Measurements from ENCODE around the gene IDH1.
"Not testable (repeated sequence)": the region's sequence is repeated elsewhere in the genome, so short reads cannot be mapped to it uniquely, and the experiment has no call there.

Gene IDH1

DNA sequence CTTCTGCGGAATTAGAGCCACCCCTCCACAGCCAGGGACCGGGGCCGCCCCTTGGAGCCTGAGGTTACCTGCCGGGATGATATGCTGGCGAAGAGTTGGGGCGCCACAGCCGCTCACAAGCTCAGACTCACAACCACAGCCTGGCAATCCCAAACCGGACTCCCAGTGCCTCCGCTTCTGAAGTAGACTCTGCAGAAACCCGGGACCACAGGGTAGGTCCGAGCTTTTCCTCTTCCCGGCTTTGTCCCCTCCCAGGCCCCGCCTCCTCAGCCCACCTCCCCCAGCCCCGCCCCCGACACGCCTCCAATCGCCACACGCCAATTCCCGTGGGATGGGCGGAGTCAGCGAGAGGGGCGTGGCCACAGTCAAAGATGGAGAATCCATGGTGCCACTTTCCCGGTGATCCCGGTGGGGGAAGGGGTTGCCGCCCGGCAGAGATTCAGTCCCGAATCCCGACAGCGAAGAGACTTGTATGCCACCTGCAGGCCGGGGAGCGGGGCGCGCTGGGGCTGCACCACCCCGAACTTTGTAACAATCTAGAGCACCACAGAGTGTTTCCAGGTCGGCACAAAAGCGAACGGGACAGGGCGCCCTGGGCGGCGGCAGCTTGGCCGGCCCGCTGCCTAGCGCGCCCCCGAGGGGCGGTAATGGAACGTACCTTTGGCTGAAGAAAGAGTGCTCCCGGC is at the start of gene IDH1:
Gene IDH1 (minus strand): TSS at position 201 of the 686 bp plus-strand sequence. CDS start 3,520 bp downstream, outside the sequence.
- peak; percentile 76 to 96 (median 90) for DNase-seq

DNA sequence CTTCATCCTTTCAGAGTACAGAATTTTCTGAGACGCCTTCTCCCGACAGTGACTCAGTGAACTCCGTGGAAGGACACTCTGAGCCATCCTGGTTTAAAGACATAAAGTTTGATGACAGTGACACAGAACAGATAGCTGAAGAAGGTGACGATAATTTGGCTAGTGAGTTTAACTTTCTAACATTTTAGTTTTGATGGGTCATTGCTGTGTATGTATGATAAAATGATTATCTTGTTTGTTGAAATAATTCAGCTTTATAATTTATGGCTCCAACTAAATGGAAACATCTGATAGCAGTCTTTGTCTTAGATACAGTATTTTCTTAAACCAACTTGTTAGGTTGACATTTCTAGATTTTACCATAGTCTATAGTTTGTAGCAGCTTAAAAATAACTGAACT is 49.3 kb upstream of the IDH1 start:
- DNase-seq: no peak

DNA sequence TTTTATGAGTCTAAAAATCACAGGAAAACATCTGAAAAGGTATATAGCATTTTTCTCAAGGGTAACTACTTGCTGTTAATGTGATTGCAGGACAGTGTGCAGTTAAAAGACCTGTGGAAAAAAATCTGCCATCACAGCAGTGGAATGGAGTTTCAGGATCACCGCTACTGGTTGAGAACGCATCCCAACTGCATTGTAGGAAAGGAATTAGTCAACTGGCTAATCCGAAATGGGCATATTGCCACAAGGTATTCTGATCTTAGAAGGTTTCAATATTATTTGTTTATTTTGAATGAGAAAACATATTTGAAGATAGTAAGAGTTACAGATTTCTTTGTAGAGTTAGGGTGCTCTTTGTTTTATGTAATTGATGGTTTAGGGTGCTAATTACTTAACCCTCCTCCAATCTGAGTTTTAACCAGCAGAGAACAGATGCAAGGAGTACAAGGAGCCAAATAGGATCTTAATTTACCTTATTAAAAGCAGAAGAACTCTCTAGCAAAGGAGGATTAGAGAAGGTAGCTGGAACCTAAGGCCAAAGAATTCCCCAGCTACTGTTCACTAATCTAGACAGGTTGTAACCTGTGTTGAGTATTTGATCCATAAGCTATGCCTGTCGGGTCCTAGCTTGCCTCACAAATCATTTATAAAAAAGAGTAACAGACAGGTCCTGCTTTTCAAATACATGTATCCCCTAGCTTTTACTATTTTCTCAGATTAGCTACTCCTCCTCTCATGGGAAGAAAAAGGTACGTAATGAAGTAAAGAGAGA is 46.2 kb upstream of the IDH1 start:
- no peak for DNase-seq

DNA sequence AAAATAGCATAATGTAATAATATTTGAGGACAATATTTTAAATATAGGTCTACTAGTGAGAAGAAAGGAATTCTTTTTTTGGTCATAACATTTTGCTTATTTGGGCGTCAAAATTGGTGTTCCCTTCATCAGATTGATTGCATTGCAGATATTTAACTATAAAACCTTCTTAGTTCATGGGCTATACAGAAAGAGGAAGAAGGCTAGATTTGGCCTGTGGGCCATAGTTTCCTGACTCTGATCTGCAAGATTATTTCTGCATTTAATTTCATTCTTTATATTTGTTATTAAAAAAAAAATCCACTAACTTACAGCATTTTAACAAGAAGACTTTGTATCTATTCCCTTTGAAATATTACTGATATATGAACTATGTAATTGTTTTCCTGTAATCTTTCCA is 43.1 kb upstream of the IDH1 start:
- DNase-seq: no peak

DNA sequence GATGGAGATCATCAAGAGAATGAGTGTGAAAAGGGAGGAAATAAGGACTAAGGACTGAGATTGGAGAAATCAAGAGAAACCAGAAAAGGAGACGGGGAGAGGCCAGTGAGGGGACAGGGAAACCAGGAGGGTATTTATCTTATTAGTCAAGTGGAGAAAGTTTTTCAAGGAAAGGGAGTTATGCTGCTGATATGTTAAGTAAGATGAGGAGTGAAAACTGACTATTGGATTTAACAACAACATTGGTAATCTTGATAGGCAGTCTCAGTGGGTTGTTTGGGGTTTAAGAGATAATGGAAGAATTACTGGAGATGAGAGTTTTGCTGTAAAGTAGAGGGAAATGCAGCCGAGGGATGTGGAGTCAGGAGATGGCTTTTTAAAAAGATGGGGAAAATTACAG is 41.7 kb upstream of the IDH1 start:
- DNase-seq: no peak

DNA sequence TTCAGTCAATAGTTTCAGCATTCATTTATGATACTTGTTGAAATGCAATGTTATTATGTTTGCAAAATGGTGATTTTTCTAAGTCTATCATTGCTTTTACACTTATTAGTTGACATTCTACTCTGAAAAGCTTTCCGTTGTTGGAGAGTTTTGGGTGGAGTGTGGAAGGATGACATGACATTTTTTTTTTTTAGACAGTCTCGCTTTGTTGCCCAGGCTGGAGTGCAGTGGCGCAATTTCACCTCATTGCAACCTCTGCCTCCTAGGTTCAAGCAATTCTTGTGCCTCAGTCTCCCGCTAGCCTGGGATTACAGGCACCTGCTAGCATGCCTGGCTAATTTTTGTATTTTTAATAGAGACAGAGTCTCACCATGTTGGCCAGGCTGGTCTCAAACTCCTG is 41.0 kb upstream of the IDH1 start:
- DNase-seq: no peak

DNA sequence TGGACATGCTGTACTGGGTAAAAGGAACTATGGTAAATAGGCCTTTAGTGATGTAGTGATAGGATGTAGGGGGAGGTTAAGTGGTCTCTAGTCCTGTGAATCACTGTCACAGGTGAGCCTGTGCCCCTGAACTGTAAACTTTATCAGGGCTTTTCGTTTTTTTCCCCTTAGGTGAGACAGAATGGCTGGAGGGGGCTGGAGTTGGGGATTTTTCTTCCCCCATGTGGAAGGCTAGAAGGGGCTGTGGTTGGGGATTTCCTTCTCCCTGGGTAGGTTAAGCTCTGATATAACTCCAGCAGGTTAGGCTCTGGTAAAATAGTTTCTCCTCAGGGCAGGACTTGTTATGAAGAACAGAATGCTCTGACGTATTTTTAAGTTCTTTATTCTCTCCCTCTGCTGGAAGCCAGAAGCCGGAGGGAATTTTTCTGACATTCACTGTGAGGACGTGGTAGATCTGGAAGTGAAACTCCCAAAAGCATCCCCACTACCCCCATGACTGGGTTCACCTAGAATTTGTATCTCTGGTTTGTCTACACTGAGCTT is 39.7 kb upstream of the IDH1 start:
- DNase-seq: no peak

DNA sequence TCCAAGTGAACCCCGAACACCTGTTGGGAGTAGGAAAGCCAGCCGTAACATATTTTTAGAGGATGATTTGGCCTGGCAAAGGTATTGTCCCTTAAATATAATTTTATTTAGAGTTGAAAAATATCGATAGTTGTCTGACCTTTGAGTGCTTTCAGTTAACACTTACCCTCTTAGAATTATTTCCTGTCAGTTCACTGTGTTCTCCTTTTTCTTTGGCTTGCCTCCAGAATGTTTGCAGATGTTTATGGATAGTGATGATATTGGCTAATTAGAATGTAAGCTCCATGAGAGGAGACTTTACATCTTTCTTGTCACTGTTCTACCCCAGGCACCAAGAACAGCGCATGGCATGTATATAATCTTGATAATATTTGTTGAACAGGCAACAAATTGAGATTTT is 31.0 kb upstream of the IDH1 start:
- DNase-seq: no peak

DNA sequence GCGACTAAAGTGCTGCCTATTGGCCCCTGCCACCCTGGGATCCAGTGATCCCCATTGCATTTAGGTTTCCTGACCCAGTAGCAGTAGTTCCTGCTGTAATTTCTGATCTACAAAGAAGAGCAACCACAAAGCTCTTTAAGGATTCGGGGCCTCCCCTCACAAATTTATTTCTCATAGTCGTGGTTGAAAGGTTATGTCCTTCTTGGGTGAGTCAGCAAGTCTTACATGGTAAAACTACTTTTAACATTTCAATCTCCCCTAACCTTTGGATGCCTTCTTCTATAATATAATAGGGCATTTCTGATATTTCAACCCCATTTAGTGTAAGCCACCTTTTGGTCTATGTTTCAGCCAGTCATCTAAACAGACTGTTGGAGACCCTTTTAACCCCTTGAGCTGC is 26.1 kb upstream of the IDH1 start:
- DNase-seq: no peak

DNA sequence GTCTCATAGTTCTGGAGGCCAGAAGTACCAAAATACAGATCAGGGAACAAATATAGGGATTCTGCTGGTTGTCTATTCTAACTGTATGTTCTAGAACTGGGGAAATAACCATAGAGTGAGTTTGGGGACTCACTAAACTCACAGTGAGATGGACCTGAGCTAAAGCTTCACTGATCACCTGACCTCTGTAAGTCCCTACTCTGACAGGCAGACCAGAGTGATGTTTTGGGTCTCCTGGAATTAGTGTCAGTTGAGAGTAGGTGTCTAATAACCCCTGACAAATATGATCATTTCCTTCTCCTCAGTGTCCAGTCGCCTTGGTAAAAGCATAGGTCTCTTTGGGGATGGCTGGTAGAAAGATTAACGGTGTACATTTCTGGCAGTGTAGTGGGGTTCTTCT is 25.4 kb upstream of the IDH1 start:
- DNase-seq: no peak

DNA sequence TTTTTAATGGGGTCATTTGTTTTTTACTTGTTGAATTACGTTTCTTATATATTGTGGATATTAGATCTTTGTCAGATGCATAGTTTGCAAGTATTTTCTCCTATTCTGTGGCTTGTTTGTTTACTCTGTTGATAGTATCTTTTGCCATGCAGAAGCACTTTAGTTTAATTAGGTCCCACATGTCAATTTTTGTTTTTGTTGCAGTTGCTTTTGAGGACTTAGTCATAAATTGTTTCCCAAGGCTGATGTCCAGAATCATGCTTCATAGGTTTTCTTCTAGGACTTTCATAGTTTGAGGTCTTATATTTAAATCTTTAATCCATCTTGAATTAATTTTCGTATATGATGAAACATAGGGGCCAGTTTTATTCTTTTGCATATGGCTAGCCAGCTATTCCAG is 24.4 kb upstream of the IDH1 start:
- no peak for DNase-seq

DNA sequence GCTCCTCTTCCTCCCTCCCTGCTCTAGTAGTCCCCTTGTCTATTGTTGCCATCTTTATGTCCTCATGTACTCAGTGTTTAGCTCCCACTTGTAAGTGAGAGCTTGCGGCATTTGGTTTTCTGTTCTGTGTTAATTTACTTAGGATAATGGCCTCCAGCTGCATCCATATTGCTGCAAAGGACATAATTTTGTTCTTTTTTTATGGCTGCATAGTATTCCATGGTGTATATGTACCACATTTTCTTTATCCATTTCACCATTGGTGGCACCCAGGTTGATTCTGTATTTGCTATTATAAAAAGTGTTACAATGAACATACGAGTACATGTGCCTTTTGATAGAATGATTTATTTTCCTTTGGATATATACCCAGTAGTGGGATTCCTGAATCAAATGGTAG is 23.7 kb upstream of the IDH1 start:
- no peak for DNase-seq

DNA sequence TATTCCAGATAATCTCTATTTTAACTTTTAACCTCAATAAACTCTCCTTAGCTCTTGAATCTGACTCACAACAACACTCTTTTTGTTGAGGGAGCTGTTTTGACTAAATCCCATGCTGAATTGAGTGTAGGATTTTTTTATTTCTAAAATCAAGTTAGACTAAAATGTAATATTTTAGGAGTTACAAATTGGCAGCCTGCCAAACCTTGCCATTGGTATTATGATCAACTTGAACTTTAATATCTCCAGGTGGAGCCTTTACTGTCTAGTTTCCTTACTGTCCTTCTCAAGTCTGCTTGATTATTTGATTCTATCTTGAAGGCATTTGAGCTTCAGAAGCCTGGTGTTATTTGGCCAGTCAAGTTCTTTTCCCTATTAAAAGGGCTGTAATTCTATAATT is 19.9 kb upstream of the IDH1 start:
- no peak for DNase-seq

DNA sequence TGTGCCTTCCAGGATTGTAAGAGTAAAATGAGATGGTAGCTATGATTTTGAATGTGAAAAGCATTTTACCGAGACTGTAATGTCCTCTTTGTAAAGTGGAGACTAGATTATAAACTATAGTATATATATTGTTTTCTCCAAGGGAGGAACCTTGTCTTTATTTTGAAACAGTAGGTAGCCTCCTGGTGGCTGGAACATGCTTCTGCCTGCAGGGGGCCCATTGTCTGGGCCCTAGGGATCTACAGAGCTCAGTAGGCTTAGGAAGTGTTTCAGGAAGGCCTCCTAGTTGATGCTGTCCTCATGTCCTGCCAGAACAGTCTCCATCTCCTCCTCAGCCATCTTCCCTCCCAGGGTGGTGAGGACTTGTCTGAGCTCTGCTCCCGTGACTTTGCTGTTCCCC is 14.2 kb upstream of the IDH1 start:
- DNase-seq: no peak

DNA sequence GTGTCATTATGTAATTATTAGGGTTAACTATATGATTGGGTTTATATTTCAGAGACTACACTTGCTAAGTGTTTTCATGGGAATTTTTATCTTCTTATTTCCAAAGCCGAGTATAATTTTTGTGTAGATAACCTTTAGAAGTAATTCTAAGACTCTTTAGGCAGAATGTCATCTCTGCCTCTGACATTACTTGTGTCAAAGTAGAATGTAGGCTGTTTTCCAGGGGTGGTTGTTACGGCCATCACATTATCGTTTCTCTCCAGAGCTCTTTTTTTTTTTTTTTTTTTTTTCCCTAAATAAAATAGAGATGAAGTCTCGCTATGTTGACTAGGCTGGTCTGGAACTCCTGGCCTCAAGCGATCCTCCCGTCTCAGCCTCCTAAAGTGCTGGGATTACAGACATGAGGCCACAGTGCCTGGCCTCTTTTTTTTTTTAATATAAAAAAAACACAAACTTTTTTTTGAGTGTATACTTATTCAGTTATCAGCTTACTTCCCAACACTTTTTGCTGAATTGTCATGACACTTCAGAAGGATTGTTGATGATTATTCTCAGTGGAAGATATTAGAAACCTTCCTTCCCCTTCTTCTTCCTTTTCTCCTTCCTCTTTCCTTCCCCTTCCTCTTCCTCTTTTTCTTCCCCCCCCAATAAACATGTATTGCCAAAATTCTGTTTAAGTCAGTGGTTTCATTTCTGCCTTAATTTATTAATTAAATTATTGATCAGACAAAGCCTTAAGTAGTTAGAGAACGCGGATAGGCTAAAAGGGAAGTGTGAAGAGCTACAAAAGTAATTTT is 13.5 kb upstream of the IDH1 start:
- DNase-seq: no peak

DNA sequence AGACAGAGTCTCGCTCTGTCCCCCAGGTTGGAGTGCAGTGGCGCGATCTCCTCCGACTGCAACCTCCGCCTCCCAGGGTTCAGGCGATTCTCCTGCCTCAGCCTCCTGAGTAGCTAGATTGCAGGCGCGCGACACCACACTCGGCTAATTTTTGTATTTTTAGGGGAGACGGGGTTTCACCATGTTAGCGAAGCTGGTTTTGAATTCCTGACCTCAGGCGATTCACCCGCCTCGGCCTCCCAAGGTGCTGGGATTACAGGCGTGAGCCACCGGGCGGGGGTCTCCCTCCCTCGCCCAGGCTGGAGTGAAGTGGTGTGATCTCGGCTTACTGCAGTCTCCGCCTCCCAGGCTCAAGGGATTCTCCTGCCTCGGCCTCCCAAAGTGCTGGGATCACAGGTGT is 12.7 kb upstream of the IDH1 start:
- not testable (repeated sequence) for DNase-seq

DNA sequence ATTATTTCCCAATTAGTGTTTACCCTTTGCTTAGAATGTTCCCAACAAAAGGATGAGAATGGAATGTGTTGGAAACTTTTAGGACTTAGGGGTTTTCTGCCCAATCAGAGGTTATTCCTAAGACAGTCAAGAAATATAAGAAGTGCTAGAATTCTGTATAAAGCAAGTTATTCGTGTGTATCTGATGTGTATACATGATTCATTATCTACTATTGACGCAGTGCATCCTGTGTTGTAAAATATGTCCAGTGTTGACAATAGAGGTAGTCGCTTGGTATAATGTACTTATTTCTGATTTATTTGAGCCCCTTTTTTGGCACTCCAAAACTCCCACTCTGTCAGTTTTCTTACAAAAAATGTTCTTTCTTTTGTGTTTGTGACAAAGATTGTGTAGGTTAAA is 12.1 kb upstream of the IDH1 start:
- peak in 1 of 6 experiments; percentile 3 for DNase-seq

DNA sequence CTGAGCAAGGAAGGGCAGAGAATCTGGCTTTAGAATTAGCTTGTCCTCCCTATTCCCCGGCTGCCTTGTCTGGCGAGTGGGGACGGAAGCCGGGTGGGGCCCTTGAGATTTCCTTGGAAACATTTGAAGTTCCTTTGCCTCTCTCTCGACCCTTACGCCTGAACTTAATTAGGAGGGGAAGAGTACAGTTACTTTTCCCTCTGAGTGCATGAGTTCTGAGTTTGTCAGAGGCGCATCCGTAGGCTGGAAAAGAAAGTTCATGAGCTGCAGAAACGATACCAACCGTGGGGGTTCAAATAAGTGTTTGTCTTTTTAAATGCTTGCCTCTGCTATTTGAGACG is 11.7 kb upstream of the IDH1 start:
- DNase-seq: no peak

DNA sequence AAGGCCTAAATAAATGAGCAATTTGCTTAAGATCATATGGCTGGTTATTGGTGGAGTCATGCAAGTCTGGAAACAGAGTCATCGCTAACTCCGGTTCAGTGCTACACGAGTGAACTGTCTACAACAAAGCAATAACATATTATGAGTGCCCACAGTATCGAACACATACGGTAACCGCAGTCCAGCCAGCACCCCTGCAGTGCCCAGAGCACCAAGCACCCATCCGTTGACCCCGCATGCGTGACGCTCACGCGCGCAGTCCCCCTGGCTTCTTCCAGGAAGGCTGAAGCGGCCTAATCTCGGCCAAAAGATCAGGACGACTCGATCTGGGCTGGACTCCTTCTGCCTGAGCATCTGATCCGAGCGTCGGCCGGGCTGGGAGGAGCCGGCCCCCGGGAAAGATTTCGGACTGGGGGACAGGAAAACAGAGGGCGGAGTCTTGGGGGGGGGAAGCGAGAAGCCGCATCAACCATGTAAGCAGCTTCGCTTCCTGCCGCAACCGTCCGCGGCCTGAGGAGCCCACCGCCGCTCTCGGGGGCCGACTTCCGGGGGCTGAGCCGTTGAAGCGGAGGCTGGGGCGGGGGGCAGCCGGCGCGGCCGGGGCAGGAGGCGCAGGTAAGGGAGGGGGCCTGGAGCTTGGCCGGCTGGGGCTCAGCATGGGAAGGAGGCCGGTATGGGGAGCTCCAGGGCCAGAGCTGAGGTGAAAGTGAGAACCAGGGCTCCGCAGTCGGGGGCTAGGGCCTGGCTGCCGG is 11.1 kb upstream of the IDH1 start, which contains the start of gene PIKFYVE:
Gene PIKFYVE (plus strand): TSS at position 455 of the 752 bp plus-strand sequence. CDS start 5,265 bp downstream, outside the sequence.
- peak; percentile 71 to 80 (median 78) for DNase-seq

DNA sequence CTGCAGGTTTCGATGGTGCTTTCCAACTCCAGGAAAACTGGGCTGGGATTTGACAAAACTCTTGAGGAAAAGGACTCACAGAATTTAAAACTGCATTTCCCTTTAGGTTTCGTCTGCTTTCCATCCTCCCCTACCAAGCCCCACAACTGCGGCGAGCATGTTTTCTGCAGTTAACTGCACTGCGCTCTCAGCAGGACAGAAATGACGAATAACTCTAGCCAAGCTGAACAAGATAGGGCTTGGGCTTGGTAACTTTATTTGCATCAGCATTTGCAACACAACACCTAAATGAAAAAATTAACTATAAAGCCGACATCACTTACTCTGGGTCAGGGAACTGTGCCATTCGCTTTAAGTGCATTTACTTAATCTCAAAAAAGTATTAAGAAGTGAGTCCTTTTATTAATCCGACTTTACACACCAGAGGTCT is 10.5 kb upstream of the IDH1 start:
- DNase-seq: peak; percentile 4 to 74 (median 40)

DNA sequence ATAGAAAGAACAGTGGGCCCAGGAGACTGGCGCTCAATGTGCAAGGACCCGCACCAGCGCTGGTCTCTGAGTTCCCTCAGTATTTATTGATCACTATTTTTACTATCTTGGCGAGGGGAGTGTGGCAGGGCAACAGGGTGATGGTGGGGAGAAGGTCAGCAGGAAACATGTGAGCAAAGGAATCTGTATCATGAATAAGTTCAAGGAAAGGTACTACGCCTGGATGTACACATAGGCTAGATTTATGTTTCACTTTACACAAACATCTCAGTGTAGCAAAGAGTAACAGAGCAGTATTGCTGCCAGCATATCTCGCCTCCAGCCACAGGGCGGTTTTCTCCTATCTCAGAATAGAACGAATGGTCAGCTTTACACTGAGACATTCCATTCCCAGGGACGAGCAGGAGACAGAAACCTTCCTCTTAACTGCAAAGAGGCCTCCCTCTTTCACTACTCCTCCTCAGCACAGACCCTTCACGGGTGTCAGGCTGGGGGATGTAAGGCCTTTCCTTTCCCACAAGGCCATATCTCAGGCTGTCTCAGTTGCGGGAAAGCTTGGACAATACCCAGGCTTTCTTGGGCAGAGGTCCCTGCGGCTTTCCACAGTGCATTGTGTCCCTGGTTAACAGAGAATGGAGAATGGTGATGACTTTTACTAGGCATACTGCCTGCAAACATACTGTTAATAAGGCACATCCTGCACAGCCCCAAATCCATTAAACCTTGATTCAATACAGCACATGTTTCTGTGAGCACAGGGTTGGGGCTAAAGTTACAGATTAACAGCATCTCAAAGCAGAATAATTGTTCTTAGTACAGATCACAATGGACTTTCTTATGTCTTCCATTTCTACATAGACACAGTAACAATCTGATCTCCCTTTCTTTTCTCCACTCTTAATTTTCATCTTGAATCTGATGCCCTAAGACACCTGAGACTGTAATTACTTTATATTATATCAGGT is 2.3 kb upstream of the IDH1 start:
- DNase-seq: not testable (repeated sequence)
